HepG2 (cell line): ENCODE measurements around the gene SEC24D. TPM values are rescaled to one million over a fixed set of nuclear protein-coding genes. Genes with fewer than 3 reads are reported as not detected.
A peak's percentile ranks its signal among the peaks of the same experiment; 100 is the strongest.

Experiments used
- ATAC-seq: fragments of 200-7000 bp; cut with Tn5 transposase; 3 replicates; pipeline ENCODE4 v1.9.1; 2020; ENCODE audit warnings: mild to moderate bottlenecking, moderate library complexity
- BruUV-seq: library from RNA; stranded (reverse); fragments of 400-500 nt; replicated peaks from 2 replicates; lab custom pipeline; 2021; lab: Mats Ljungman, UMichigan
- CTCF ChIA-PET: fragments of 300-600 bp; formaldehyde crosslinking; extraction: SDS; loops from one replicate; lab custom pipeline; 2021; ENCODE audit warnings: low total read pairs, inconsistent platforms, low intra/inter-chr PET ratio; lab: Yijun Ruan, JAX
- POLR2A ChIA-PET: fragments of 350-600 bp; sonication (Branson Sonifier 250); formaldehyde crosslinking; loops from one replicate; lab custom pipeline; 2020; ENCODE audit warnings: antibody characterized with exemption, inconsistent platforms; lab: Yijun Ruan, JAX
- DNase-seq: peaks from one replicate; pipeline ENCODE4 v3.0.0-alpha.2; 2015; ENCODE audit warnings: low spot score
- FAIRE-seq: peaks from 3 replicates; lab custom pipeline; 2011; peaks lifted over from hg19 to GRCh38; lab: Jason Lieb, UNC
- H2AFZ ChIP-seq: one replicate; pipeline ENCODE4 v1.6.1; 2011; ENCODE audit warnings: low read length, inconsistent platforms
- H3K27ac ChIP-seq: fragments of 300-600 bp; 3 replicates; pipeline ENCODE4 v1.8.0; 2011; ENCODE audit warnings: mixed run types, mild to moderate bottlenecking, mixed read lengths, low read length, inconsistent platforms; ENCODE audit not compliant: insufficient read depth; ENCODE audit errors: extremely low read length
- H3K27me3 ChIP-seq, 2 experiments: fragments of 200-600 bp in 1 of 2; 2 replicates in 1 of 2; 3 replicates in 1 of 2; pipeline versions ENCODE4 v1.6.0 to v1.8.0; 2011; ENCODE audit warnings: low read length in 2 of 2, mild to moderate bottlenecking in 2 of 2, moderate library complexity in 2 of 2, inconsistent platforms in 1 of 2; ENCODE audit not compliant: insufficient read depth in 2 of 2, control insufficient read depth in 1 of 2
- H3K36me3 ChIP-seq, 2 experiments: fragments of 200-600 bp in 1 of 2; replicated peaks in 1 of 2; 2 replicates in 1 of 2; 3 replicates in 1 of 2; pipeline versions ENCODE4 v1.5.1 to v1.8.0; 2011; ENCODE audit warnings: low read length in 2 of 2, inconsistent platforms in 1 of 2; ENCODE audit not compliant: insufficient read depth in 2 of 2, control insufficient read depth in 1 of 2
- H3K4me1 ChIP-seq: 2 replicates; pipeline ENCODE4 v1.5.1; 2012; ENCODE audit warnings: low read length, inconsistent platforms; ENCODE audit not compliant: insufficient read depth
- H3K4me2 ChIP-seq: 2 replicates; pipeline ENCODE4 v1.6.0; 2011; ENCODE audit warnings: low read depth, low read length, inconsistent platforms
- H3K4me3 ChIP-seq, 3 experiments: fragments of 200-600 bp in 1 of 3; sonication (generic), shearing (Covaris generic) in 1 of 3; replicated peaks in 1 of 3; 2 replicates each; pipeline ENCODE4 v1.5.1; 2011 to 2016; ENCODE audit warnings: low read length in 3 of 3, inconsistent platforms in 2 of 3, low read depth in 2 of 3, mild to moderate bottlenecking in 2 of 3, control low read depth in 1 of 3, mixed read lengths in 1 of 3; ENCODE audit not compliant: insufficient read depth in 1 of 3
- H3K79me2 ChIP-seq: one replicate; pipeline ENCODE4 v1.6.1; 2011; ENCODE audit warnings: low read length, inconsistent platforms; ENCODE audit not compliant: insufficient read depth
- H3K9ac ChIP-seq: 2 replicates; pipeline ENCODE4 v1.6.0; 2011; ENCODE audit warnings: mild to moderate bottlenecking, low read depth, low read length, inconsistent platforms; ENCODE audit not compliant: insufficient read depth
- H3K9me3 ChIP-seq: 2 replicates; pipeline ENCODE4 v1.5.1; 2012; ENCODE audit warnings: mild to moderate bottlenecking, low read length
- H4K20me1 ChIP-seq: 2 replicates; pipeline ENCODE4 v1.6.0; 2011; ENCODE audit warnings: inconsistent platforms, mild to moderate bottlenecking, low read length, moderate library complexity; ENCODE audit not compliant: insufficient read depth
- ATF7-NPFF ChIP-seq: sonication (generic); formaldehyde crosslinking; IDR thresholded peaks from 2 replicates; pipeline ENCODE4 v1.8.1; 2023; ENCODE audit warnings: mild to moderate bottlenecking, low read depth, missing genetic modification reagents, moderate library complexity
- CTCF ChIP-seq: sonication (generic); formaldehyde crosslinking; IDR thresholded peaks from 2 replicates; pipeline ENCODE4 v1.5.0; 2020; ENCODE audit warnings: mild to moderate bottlenecking, missing genetic modification reagents, moderate library complexity
- EZH2 ChIP-seq: conservative IDR thresholded peaks from 2 replicates; pipeline ENCODE4 v1.6.1; 2012; ENCODE audit warnings: mild to moderate bottlenecking, low read depth, low read length, moderate library complexity
- GABPA ChIP-seq, 2 experiments: IDR thresholded peaks; 2 replicates each; pipeline ENCODE4 v1.6.1; 2011 to 2016; ENCODE audit warnings: low read depth in 2 of 2, low read length in 1 of 2, missing biosample characterization in 1 of 2, missing genetic modification characterization in 1 of 2
- NCOA5 ChIP-seq: sonication (generic); formaldehyde crosslinking; IDR thresholded peaks from 2 replicates; pipeline ENCODE4 v1.4.0; 2020; ENCODE audit warnings: missing genetic modification reagents
- SUZ12 ChIP-seq: fragments of 150-350 bp; IDR thresholded peaks from 2 replicates; pipeline ENCODE4 v1.6.1; 2014; ENCODE audit warnings: low read depth, low read length
- TAF15 ChIP-seq: fragments of 200-400 bp; formaldehyde crosslinking; IDR thresholded peaks from one replicate; pipeline ENCODE4 v1.6.1; 2018; ENCODE audit warnings: mild to moderate bottlenecking, low read depth, low read length; ENCODE audit not compliant: poor library complexity, severe bottlenecking
- THAP11 ChIP-seq: IDR thresholded peaks from 2 replicates; pipeline ENCODE4 v1.6.1; 2016; ENCODE audit warnings: missing biosample characterization, missing genetic modification reagents
- ZNF124 ChIP-seq: sonication (generic); formaldehyde crosslinking; IDR thresholded peaks from 2 replicates; pipeline ENCODE4 v1.4.0; 2020; ENCODE audit warnings: missing genetic modification reagents
- ZNF558 ChIP-seq: sonication (generic); formaldehyde crosslinking; IDR thresholded peaks from 2 replicates; pipeline ENCODE4 v1.9.0; 2022; ENCODE audit warnings: mild to moderate bottlenecking, missing genetic modification reagents, borderline replicate concordance
- ZNF609 ChIP-seq: sonication (generic); formaldehyde crosslinking; IDR thresholded peaks from 2 replicates; pipeline ENCODE4 v1.4.0; 2020; ENCODE audit warnings: mild to moderate bottlenecking, missing genetic modification reagents, borderline replicate concordance
- WGBS: methylation state at CpG from one replicate; pipeline ENCODE4 v1.1.6; 2017; ENCODE audit warnings: low lambda C conversion rate; 5-methylcytosine and 5-hydroxymethylcytosine counted together
- in situ Hi-C: cut with HindIII; loops from 2 replicates; pipeline ENCODE4 v1.10.0; 2017; ENCODE audit warnings: low pct_unique_long_range_greater_than_20kb; ENCODE audit not compliant: extremely low pct_ligation_motif_present
- intact Hi-C: fragments of 100-400 bp; cut with micrococcal nuclease; formaldehyde crosslinking; loops from one replicate; pipeline ENCODE4 v1.10.0; 2022; ENCODE audit not compliant: unreplicated experiment
- polyA plus RNA-seq, 8 experiments: library from polyadenylated mRNA; depleted of rRNA in 3 of 8; stranded (reverse) in 7 of 8; unstranded in 1 of 8; fragments of >200 nt; fragmentation: Illumina TruSeq in 4 of 8; extraction: Trizol in 4 of 8; gene quantifications; 2 replicates each; pipeline versions ENCODE4 v1.2.1 to v1.2.3, GENCODE V29; 2011 to 2016; ENCODE audit warnings: low read depth in 4 of 8, missing spikeins in 1 of 8, mixed read lengths in 1 of 8; ENCODE audit not compliant: insufficient read depth in 1 of 8
- total RNA-seq, 5 experiments: library from RNA; depleted of rRNA; stranded (reverse); fragments of >200 nt; fragmentation: Illumina TruSeq; extraction: Trizol; gene quantifications; 2 replicates each; pipeline ENCODE4 v1.2.3, GENCODE V29; 2016; ENCODE audit warnings: low read depth in 1 of 5

Gene SEC24D
- total and polyA plus RNA-seq, 2 of the 13 experiments (the other 11 are each of a cell fraction or from before 2014, with no cell fraction given), result 30.0 to 51.1 TPM

GRCh38 chr4:118740869-118741268 lies 95.1 kb downstream of the SEC24D start (continued):
- peak; percentile 8; the same call in 1 of the 2 replicates for TF ChIP-seq CTCF (CRISPR knock-in tag)
- no peak for TF ChIP-seq ATF7-NPFF (CRISPR knock-in tag)

- no peaks in the 10 kb centered on the region for H3K9me3 ChIP-seq
- ChIA-PET CTCF (no interaction called here), POLR2A (no interaction called here)
- no peaks in the 10 kb centered on the region for H3K27me3 ChIP-seq
- H3K36me3 ChIP-seq, result peaks cover 18 to 74% of the 10 kb centered on the region in 2 experiments
- H3K4me2 ChIP-seq, result no peak overlapping the region
- intact Hi-C loops (no loop called here), in situ Hi-C loops (no loop called here)
- no peaks in the 10 kb centered on the region for H3K79me2 ChIP-seq
- H3K4me3 ChIP-seq, result no peak overlapping the region
- no peak overlapping the region for H3K27ac ChIP-seq
- DNase-seq, result no peak
- H3K9ac ChIP-seq, result no peak overlapping the region
- no peaks in the 10 kb centered on the region; the same call in 1 of the 2 replicates for H4K20me1 ChIP-seq
- H3K4me1 ChIP-seq, result 0 out of 2 replicates have a peak, but pooled peaks cover 6% of the 10 kb centered on the region
- ATAC-seq, result no peak
- BruUV-seq, result no TSS peak
- WGBS, result 100% methylated on average over 2 of the region's 2 CpGs
- FAIRE-seq, result no peak
- H2AFZ ChIP-seq, result no peak overlapping the region
- no peak for TF ChIP-seq TAF15
- TF ChIP-seq THAP11 (CRISPR knock-in tag), result no peak
- no peak for TF ChIP-seq ZNF558
- no peak for TF ChIP-seq EZH2
- TF ChIP-seq ZNF609 (CRISPR knock-in tag), result no peak
- TF ChIP-seq NCOA5 (CRISPR knock-in tag), result no peak
- TF ChIP-seq SUZ12, result no peak
- no peak for TF ChIP-seq ZNF124 (CRISPR knock-in tag)
- TF ChIP-seq GABPA (IDR thresholded peaks at IDR 0.05; ENCODE audit: low read depth, low read length), result no peak
- no peak for TF ChIP-seq GABPA (CRISPR knock-in tag; IDR thresholded peaks at IDR 0.05; ENCODE audit: low read depth)
Measured at GRCh38 chr4:118739022-118739713, 96.8 kb downstream of the SEC24D start.
